Spleen (tissue), 7 donors: Measurements from ENCODE around the gene CEACAM4.

Experiments used
- POLR2A ChIP-seq, 3 donors: fragments of 450-650 bp; IDR thresholded peaks; one replicate each; pipeline ENCODE4 v1.5.1; 2017; ENCODE audit warnings: antibody characterized with exemption in 3 of 3, mild to moderate bottlenecking in 1 of 3
- POLR2AphosphoS5 ChIP-seq, 3 donors: sonication (generic); formaldehyde crosslinking; IDR thresholded peaks; one replicate each; pipeline ENCODE4 v1.5.1; 2017; ENCODE audit warnings: antibody characterized with exemption in 3 of 3
- TF ChIP-seq, protein P1 (sequence below), 11 experiments: fragments of 200-600 bp in 7 of 11; fragments of 450-650 bp in 4 of 11; sonication (generic) in 4 of 11; IDR thresholded peaks in 8 of 11; conservative IDR thresholded peaks in 3 of 11; 1 replicate in 7 of 11; 2 replicates in 4 of 11; pipeline versions ENCODE4 v1.4.0 to v1.8.0; 2016 to 2021; ENCODE audit warnings: antibody characterized with exemption in 11 of 11, inconsistent platforms in 4 of 11, mild to moderate bottlenecking in 1 of 11
- donor health status: DM: no; HTN: no; CAD: no; lungs with moderate emphysema.
- donor health status: DM: no; HTN: no; CAD: no.
- donor health status: DM: no; HTN: no; CAD: no.

DNA sequence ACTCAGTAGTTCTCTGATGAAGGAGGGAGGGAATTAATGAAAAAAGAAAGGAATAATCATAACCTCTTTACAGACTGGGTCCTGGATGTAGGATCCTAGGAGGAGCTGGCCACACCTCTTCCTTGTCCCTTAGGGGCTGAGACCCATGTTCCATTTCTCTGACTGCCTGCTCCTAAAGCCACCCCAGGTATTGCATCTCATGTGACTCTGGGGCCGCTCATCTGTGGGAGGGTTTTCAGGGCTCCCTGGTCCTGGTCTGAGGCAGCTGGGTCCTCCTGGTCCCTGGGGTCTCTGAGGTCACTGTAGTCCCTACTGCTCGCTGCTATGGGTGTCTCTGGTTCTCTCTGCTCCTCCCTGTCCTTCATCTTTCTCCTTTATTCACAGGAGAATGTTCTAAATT, 48.0 kb downstream of the CEACAM4 start:
- TF ChIP-seq, protein P1, sequence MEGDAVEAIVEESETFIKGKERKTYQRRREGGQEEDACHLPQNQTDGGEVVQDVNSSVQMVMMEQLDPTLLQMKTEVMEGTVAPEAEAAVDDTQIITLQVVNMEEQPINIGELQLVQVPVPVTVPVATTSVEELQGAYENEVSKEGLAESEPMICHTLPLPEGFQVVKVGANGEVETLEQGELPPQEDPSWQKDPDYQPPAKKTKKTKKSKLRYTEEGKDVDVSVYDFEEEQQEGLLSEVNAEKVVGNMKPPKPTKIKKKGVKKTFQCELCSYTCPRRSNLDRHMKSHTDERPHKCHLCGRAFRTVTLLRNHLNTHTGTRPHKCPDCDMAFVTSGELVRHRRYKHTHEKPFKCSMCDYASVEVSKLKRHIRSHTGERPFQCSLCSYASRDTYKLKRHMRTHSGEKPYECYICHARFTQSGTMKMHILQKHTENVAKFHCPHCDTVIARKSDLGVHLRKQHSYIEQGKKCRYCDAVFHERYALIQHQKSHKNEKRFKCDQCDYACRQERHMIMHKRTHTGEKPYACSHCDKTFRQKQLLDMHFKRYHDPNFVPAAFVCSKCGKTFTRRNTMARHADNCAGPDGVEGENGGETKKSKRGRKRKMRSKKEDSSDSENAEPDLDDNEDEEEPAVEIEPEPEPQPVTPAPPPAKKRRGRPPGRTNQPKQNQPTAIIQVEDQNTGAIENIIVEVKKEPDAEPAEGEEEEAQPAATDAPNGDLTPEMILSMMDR (IDR thresholded peaks at IDR 0.05 in 8 of 11, conservative IDR thresholded peaks at IDR 0.05 in 3 of 11) = no peak
- TF ChIP-seq POLR2A (IDR thresholded peaks at IDR 0.05) = no peak
- TF ChIP-seq POLR2AphosphoS5 (IDR thresholded peaks at IDR 0.05) = no peak
